ENCODE results near the gene DSTN.

DSTN gene

DNA sequence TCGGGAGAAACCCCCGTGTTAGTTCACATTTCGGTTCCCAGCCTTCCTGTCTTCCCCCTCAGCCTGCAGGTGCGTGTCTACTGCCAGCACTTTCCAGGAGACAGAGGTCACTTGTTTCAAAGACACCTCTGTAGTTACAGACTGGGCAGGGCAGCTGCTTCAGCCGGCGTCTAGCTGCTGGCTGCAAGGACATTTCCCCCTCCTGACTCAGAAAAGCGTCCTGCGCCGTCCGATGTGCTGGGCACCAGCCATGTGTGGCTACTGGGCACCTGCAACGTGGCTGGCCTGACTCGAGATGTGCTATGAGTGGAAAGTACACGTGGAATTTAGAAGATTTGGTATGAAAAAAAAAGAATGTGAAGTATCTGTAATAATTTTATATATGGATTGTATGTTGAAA, 74.6 kb downstream of the DSTN start:
- TF ChIP-seq CTCF (IDR thresholded peaks at IDR 0.05; ENCODE audit: low read depth, low read length), result no peak
- no peak for DNase-seq (ENCODE audit: low read depth, low spot score)
- H3K4me3 ChIP-seq (ENCODE audit: low read depth, low read length), result no peak overlapping the region
- in situ Hi-C loops (cut with HindIII; ENCODE audit: low sequenced_read_pairs), result no loop called here

DNA sequence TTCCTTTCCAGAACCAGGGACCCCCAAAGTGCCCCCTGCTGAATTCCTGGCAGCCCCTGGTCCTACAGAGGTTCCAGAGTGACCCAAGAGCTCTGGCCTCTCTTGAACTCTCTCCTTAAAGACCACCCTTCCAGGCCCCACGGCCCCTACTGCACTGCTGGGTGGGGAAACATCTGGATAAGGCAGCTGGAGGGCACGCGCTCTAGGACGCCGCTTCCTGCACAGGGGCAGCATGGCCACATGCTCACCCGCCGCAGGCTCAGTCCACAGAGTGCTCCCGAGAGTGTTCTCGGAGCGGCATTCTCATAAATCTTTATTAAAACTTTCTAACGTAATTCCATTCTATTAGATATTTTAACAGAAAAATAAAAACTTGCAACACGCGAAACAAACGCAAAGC, 75.1 kb downstream of the DSTN start:
- no peak overlapping the region for H3K4me3 ChIP-seq (ENCODE audit: low read depth, low read length)
- DNase-seq (ENCODE audit: low read depth, low spot score), result no peak
- in situ Hi-C loops (cut with HindIII; ENCODE audit: low sequenced_read_pairs), result no loop called here
- TF ChIP-seq CTCF (IDR thresholded peaks at IDR 0.05; ENCODE audit: low read depth, low read length), result no peak

- in situ Hi-C loops (cut with HindIII; ENCODE audit: low sequenced_read_pairs), result no loop called here
- DNase-seq (ENCODE audit: low read depth, low spot score), result no peak
- TF ChIP-seq CTCF (IDR thresholded peaks at IDR 0.05; ENCODE audit: low read depth, low read length), result no peak
- H3K4me3 ChIP-seq (ENCODE audit: low read depth, low read length), result no peak overlapping the region
Measured at GRCh38 chr20:17645546-17646208, 75.8 kb downstream of the DSTN start.

GRCh38 chr20:17646209-17646960, 76.5 kb downstream of the DSTN start:
- DNase-seq (ENCODE audit: low read depth, low spot score), result no peak
- in situ Hi-C loops (cut with HindIII; ENCODE audit: low sequenced_read_pairs), result no loop called here
- TF ChIP-seq CTCF (IDR thresholded peaks at IDR 0.05; ENCODE audit: low read depth, low read length), result no peak
- H3K4me3 ChIP-seq (ENCODE audit: low read depth, low read length), result no peak overlapping the region

DNA sequence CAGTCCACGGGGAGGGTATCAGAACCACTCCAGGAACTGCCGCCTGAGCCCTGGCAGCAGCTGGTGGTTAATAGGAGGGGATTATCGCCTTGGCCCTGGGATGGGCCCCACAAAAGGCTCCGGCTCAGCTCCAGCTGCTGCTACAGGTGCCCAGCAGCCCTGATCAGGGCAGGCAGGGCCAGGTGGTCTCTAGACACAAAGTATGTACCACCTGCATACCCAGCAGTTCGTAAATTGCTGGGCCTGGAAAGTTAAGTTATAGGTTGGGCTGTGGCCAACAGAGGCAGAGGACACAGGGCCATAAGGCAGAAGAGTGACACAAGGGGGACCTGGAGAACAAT, 77.1 kb downstream of the DSTN start:
- TF ChIP-seq CTCF (IDR thresholded peaks at IDR 0.05; ENCODE audit: low read depth, low read length), result no peak
- no peak for DNase-seq (ENCODE audit: low read depth, low spot score)
- in situ Hi-C loops (cut with HindIII; ENCODE audit: low sequenced_read_pairs), result no loop called here
- H3K4me3 ChIP-seq (ENCODE audit: low read depth, low read length), result no peak overlapping the region

GRCh38 chr20:17647391-17648314, 77.8 kb downstream of the DSTN start:
- no peak for TF ChIP-seq CTCF (IDR thresholded peaks at IDR 0.05; ENCODE audit: low read depth, low read length)
- DNase-seq (ENCODE audit: low read depth, low spot score), result no peak
- in situ Hi-C loops (cut with HindIII; ENCODE audit: low sequenced_read_pairs), result no loop called here
- no peak overlapping the region for H3K4me3 ChIP-seq (ENCODE audit: low read depth, low read length)

Data from astrocyte of the spinal cord (primary cell).